ENCODE results near the gene ADAM15. TPM values are rescaled to one million over a fixed set of nuclear protein-coding genes. Genes with fewer than 3 reads are reported as not detected.
A peak's percentile ranks its signal among the peaks of the same experiment; 100 is the strongest.

ADAM15 gene
- total and polyA plus RNA-seq, 2 of the 8 experiments (the other 6 are each of a cell fraction or from before 2014, with no cell fraction given) = 32.9 to 37.6 TPM

DNA sequence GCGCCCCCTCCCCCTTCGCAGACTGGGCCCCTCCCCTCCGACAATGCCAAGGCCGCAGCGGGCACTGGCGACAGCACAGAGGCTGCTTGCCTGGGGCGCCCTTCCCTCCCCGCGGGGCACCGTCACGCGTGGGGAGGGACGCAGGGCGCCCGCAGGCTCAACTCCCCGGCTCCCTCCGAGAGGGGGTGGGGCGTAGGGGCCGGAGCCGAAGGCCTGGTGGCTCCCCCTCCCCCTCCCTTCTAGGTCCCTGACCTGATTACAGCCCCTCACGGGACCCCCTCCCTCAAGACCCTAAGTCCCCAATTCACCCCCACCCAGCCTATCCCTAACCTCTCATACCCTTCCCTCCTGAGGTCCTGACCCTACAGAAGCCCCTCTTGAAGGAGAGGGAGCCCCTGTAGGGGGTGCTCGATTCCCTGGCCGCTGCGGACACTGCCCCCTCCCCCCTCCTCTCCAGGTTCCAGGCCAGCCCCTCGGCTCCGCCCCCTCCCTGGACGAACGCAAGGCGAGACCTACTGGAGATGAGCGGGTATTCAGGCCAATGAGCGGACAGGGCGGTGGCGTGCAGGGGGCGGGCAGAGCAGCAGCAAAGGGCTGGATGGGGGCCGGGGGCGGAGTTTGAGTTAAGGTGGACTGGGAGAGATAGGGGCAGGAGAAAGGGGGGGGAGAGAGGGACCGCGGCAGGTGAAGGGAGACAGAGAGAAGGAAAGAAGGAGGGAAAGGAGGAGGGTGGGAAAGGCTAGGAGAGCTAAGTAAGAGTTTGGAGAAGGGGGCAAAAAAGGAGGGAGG is 49.2 kb upstream of the ADAM15 start (continued):
- TF ChIP-seq, protein P1, sequence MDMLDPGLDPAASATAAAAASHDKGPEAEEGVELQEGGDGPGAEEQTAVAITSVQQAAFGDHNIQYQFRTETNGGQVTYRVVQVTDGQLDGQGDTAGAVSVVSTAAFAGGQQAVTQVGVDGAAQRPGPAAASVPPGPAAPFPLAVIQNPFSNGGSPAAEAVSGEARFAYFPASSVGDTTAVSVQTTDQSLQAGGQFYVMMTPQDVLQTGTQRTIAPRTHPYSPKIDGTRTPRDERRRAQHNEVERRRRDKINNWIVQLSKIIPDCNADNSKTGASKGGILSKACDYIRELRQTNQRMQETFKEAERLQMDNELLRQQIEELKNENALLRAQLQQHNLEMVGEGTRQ (IDR thresholded peaks at IDR 0.05; ENCODE audit: low read length) = no peak
- TF ChIP-seq SP4 (IDR thresholded peaks at IDR 0.05; ENCODE audit: low read length) = no peak; the same call in 1 of the 2 replicates
- TF ChIP-seq GTF2F1 (IDR thresholded peaks at IDR 0.05; ENCODE audit: borderline replicate concordance, low read depth, low read length) = no peak
- TF ChIP-seq, protein P2, sequence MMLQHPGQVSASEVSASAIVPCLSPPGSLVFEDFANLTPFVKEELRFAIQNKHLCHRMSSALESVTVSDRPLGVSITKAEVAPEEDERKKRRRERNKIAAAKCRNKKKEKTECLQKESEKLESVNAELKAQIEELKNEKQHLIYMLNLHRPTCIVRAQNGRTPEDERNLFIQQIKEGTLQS (IDR thresholded peaks at IDR 0.05; ENCODE audit: insufficient read depth, low read depth, low read length) = no peak
- 0 out of 2 replicates have a peak, but pooled peaks have one; percentile 27 for TF ChIP-seq PHF8 (conservative IDR thresholded peaks at IDR 0.05; ENCODE audit: low read depth, low read length)
- TF ChIP-seq JUN (IDR thresholded peaks at IDR 0.05; ENCODE audit: low read depth, low read length) = no peak
- TF ChIP-seq, protein P3, sequence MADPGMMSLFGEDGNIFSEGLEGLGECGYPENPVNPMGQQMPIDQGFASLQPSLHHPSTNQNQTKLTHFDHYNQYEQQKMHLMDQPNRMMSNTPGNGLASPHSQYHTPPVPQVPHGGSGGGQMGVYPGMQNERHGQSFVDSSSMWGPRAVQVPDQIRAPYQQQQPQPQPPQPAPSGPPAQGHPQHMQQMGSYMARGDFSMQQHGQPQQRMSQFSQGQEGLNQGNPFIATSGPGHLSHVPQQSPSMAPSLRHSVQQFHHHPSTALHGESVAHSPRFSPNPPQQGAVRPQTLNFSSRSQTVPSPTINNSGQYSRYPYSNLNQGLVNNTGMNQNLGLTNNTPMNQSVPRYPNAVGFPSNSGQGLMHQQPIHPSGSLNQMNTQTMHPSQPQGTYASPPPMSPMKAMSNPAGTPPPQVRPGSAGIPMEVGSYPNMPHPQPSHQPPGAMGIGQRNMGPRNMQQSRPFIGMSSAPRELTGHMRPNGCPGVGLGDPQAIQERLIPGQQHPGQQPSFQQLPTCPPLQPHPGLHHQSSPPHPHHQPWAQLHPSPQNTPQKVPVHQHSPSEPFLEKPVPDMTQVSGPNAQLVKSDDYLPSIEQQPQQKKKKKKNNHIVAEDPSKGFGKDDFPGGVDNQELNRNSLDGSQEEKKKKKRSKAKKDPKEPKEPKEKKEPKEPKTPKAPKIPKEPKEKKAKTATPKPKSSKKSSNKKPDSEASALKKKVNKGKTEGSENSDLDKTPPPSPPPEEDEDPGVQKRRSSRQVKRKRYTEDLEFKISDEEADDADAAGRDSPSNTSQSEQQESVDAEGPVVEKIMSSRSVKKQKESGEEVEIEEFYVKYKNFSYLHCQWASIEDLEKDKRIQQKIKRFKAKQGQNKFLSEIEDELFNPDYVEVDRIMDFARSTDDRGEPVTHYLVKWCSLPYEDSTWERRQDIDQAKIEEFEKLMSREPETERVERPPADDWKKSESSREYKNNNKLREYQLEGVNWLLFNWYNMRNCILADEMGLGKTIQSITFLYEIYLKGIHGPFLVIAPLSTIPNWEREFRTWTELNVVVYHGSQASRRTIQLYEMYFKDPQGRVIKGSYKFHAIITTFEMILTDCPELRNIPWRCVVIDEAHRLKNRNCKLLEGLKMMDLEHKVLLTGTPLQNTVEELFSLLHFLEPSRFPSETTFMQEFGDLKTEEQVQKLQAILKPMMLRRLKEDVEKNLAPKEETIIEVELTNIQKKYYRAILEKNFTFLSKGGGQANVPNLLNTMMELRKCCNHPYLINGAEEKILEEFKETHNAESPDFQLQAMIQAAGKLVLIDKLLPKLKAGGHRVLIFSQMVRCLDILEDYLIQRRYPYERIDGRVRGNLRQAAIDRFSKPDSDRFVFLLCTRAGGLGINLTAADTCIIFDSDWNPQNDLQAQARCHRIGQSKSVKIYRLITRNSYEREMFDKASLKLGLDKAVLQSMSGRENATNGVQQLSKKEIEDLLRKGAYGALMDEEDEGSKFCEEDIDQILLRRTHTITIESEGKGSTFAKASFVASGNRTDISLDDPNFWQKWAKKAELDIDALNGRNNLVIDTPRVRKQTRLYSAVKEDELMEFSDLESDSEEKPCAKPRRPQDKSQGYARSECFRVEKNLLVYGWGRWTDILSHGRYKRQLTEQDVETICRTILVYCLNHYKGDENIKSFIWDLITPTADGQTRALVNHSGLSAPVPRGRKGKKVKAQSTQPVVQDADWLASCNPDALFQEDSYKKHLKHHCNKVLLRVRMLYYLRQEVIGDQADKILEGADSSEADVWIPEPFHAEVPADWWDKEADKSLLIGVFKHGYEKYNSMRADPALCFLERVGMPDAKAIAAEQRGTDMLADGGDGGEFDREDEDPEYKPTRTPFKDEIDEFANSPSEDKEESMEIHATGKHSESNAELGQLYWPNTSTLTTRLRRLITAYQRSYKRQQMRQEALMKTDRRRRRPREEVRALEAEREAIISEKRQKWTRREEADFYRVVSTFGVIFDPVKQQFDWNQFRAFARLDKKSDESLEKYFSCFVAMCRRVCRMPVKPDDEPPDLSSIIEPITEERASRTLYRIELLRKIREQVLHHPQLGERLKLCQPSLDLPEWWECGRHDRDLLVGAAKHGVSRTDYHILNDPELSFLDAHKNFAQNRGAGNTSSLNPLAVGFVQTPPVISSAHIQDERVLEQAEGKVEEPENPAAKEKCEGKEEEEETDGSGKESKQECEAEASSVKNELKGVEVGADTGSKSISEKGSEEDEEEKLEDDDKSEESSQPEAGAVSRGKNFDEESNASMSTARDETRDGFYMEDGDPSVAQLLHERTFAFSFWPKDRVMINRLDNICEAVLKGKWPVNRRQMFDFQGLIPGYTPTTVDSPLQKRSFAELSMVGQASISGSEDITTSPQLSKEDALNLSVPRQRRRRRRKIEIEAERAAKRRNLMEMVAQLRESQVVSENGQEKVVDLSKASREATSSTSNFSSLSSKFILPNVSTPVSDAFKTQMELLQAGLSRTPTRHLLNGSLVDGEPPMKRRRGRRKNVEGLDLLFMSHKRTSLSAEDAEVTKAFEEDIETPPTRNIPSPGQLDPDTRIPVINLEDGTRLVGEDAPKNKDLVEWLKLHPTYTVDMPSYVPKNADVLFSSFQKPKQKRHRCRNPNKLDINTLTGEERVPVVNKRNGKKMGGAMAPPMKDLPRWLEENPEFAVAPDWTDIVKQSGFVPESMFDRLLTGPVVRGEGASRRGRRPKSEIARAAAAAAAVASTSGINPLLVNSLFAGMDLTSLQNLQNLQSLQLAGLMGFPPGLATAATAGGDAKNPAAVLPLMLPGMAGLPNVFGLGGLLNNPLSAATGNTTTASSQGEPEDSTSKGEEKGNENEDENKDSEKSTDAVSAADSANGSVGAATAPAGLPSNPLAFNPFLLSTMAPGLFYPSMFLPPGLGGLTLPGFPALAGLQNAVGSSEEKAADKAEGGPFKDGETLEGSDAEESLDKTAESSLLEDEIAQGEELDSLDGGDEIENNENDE (IDR thresholded peaks at IDR 0.05; ENCODE audit: insufficient replicate concordance, low read length) = no peak
- no peak for TF ChIP-seq SUZ12 (IDR thresholded peaks at IDR 0.05; ENCODE audit: low read length)

Measured in H1 (cell line).